CD14-positive monocyte (primary cell): Measurements from ENCODE around the gene NELL1. TPM values are rescaled to one million over a fixed set of nuclear protein-coding genes. Genes with fewer than 3 reads are reported as not detected.

ENCODE experiments used
- DNase-seq, 3 donors: peaks; one replicate each; pipeline ENCODE4 v3.0.0-alpha.2; 2011 to 2022
- H2AFZ ChIP-seq: 2 replicates; pipeline ENCODE4 v1.6.0; 2012; ENCODE audit warnings: mild to moderate bottlenecking, low read depth, low read length, inconsistent platforms; ENCODE audit not compliant: insufficient read depth, poor library complexity, severe bottlenecking
- H3K27ac ChIP-seq, 2 donors: 1 replicate in 1 of 2; 2 replicates in 1 of 2; pipeline ENCODE4 v1.5.1; 2012 to 2013; ENCODE audit warnings: low read length in 2 of 2, control low read depth in 1 of 2, inconsistent platforms in 1 of 2, low read depth in 1 of 2, mild to moderate bottlenecking in 1 of 2
- H3K27me3 ChIP-seq, 2 donors: one replicate each; pipeline versions ENCODE4 v1.6.0 to v1.6.1; 2011 to 2013; ENCODE audit warnings: low read length in 2 of 2; ENCODE audit not compliant: control insufficient read depth in 2 of 2, insufficient read depth in 2 of 2
- H3K36me3 ChIP-seq, 2 donors: replicated peaks in 1 of 2; 1 replicate in 1 of 2; 2 replicates in 1 of 2; pipeline versions ENCODE4 v1.5.1 to v1.6.1; 2012 to 2013; ENCODE audit warnings: low read length in 2 of 2, control low read depth in 1 of 2, inconsistent platforms in 1 of 2, mild to moderate bottlenecking in 1 of 2; ENCODE audit not compliant: insufficient read depth in 2 of 2, control insufficient read depth in 1 of 2
- H3K4me1 ChIP-seq, 2 donors: 1 replicate in 1 of 2; 2 replicates in 1 of 2; pipeline versions ENCODE4 v1.5.1 to v1.6.1; 2012 to 2013; ENCODE audit warnings: low read length in 2 of 2, control low read depth in 1 of 2, inconsistent platforms in 1 of 2, mild to moderate bottlenecking in 1 of 2, moderate library complexity in 1 of 2; ENCODE audit not compliant: insufficient read depth in 2 of 2, control insufficient read depth in 1 of 2
- H3K4me2 ChIP-seq: replicated peaks from 2 replicates; pipeline ENCODE3; 2012; ENCODE audit warnings: low read length, moderate library complexity, mild to moderate bottlenecking; ENCODE audit not compliant: poor library complexity, severe bottlenecking; ENCODE audit errors: extremely low read depth
- H3K4me3 ChIP-seq, 3 experiments: fragments of 200-600 bp in 1 of 3; sonication (generic) in 1 of 3; replicated peaks in 1 of 3; 1 replicate in 2 of 3; 2 replicates in 1 of 3; pipeline ENCODE4 v1.5.1; 2011 to 2013; ENCODE audit warnings: low read length in 3 of 3, mild to moderate bottlenecking in 3 of 3, control low read depth in 2 of 3, low read depth in 2 of 3, inconsistent platforms in 1 of 3, moderate library complexity in 1 of 3
- H3K79me2 ChIP-seq: 2 replicates; pipeline ENCODE4 v1.6.0; 2012; ENCODE audit warnings: mild to moderate bottlenecking, control low read depth, inconsistent platforms, low read length, moderate library complexity; ENCODE audit not compliant: insufficient read depth
- H3K9ac ChIP-seq: 2 replicates; pipeline ENCODE4 v1.6.0; 2017; ENCODE audit warnings: low read length, mild to moderate bottlenecking; ENCODE audit not compliant: insufficient read depth, poor library complexity, severe bottlenecking
- H3K9me3 ChIP-seq, 2 donors: replicated peaks in 1 of 2; 1 replicate in 1 of 2; 2 replicates in 1 of 2; pipeline versions ENCODE4 v1.5.1 to v1.6.1; 2012 to 2013; ENCODE audit warnings: low read length in 2 of 2, control low read depth in 1 of 2; ENCODE audit not compliant: control insufficient read depth in 1 of 2, insufficient read depth in 1 of 2
- H4K20me1 ChIP-seq: 2 replicates; pipeline ENCODE4 v1.6.0; 2012; ENCODE audit warnings: mild to moderate bottlenecking, low read length, control low read depth, moderate library complexity; ENCODE audit not compliant: insufficient read depth
- H3K27ac Mint-ChIP-seq, 7 donors: one replicate each; pipeline ENCODE4 v1.8.0; 2020; ENCODE audit warnings: mild to moderate bottlenecking in 7 of 7, mixed read lengths in 7 of 7, moderate library complexity in 6 of 7, inconsistent platforms in 2 of 7
- H3K27me3 Mint-ChIP-seq, 3 donors: one replicate each; pipeline ENCODE4 v1.8.0; 2021 to 2022; ENCODE audit warnings: low read depth in 3 of 3, mild to moderate bottlenecking in 3 of 3, mixed read lengths in 3 of 3, moderate library complexity in 3 of 3, inconsistent platforms in 1 of 3
- H3K36me3 Mint-ChIP-seq, 2 donors: one replicate each; pipeline ENCODE4 v1.8.0; 2020; ENCODE audit warnings: mixed read lengths in 2 of 2, inconsistent platforms in 1 of 2, mild to moderate bottlenecking in 1 of 2
- H3K4me1 Mint-ChIP-seq: one replicate; pipeline ENCODE4 v1.8.0; 2020; ENCODE audit warnings: mild to moderate bottlenecking, mixed read lengths
- H3K4me3 Mint-ChIP-seq, 2 donors: one replicate each; pipeline ENCODE4 v1.8.0; 2020; ENCODE audit warnings: mild to moderate bottlenecking in 2 of 2, mixed read lengths in 2 of 2, moderate library complexity in 1 of 2
- H3K9me3 Mint-ChIP-seq, 7 donors: one replicate each; pipeline ENCODE4 v1.8.0; 2020 to 2022; ENCODE audit warnings: mixed read lengths in 7 of 7, mild to moderate bottlenecking in 6 of 7, moderate library complexity in 6 of 7, inconsistent platforms in 2 of 7
- CTCF ChIP-seq: fragments of 200-600 bp; IDR thresholded peaks from one replicate; pipeline ENCODE4 v1.8.0; 2022; ENCODE audit warnings: antibody characterized with exemption, mild to moderate bottlenecking
- WGBS: methylation state at CpG from one replicate; pipeline ENCODE4 v1.1.5; 2013; ENCODE audit warnings: missing lambda C conversion rate; ENCODE audit not compliant: insufficient coverage; 5-methylcytosine and 5-hydroxymethylcytosine counted together
- intact Hi-C, 2 donors: fragments of 100-400 bp; cut with micrococcal nuclease; formaldehyde crosslinking; loops; one replicate each; pipeline versions ENCODE4 v1.15.0 to v1.15.1; 2023
- polyA plus RNA-seq, 3 donors: library from polyadenylated mRNA; depleted of rRNA in 1 of 3; unstranded in 2 of 3; stranded (reverse) in 1 of 3; fragments of 300-500 nt in 2 of 3; fragments of >200 nt in 1 of 3; fragmentation: Illumina TruSeq in 2 of 3; gene quantifications; 1 replicate in 2 of 3; 2 replicates in 1 of 3; pipeline ENCODE4 v1.2.3, GENCODE V29; 2012 to 2021

Gene NELL1
- polyA plus RNA-seq, 3 donors, result not detected

GRCh38 chr11:20723366-20723765 lies 54.0 kb downstream of the NELL1 start:
- no peak for DNase-seq
- no peak overlapping the region for H3K4me2 ChIP-seq
- no peaks in the 10 kb centered on the region for H3K79me2 ChIP-seq
- 82% methylated on average over 1 of the region's 1 CpG for WGBS
- H3K4me3 ChIP-seq, result no peak overlapping the region
- H3K36me3 ChIP-seq, result no peaks in the 10 kb centered on the region
- H3K27me3 Mint-ChIP-seq, result no peaks in the 10 kb centered on the region
- no peaks in the 10 kb centered on the region for H4K20me1 ChIP-seq
- H3K27me3 ChIP-seq, result no peaks in the 10 kb centered on the region
- no peak overlapping the region for H3K27ac ChIP-seq
- peaks cover 7 to 12% of the 10 kb centered on the region in 2 donors for H3K9me3 ChIP-seq
- H2AFZ ChIP-seq, result no peak overlapping the region
- H3K4me1 Mint-ChIP-seq, result no peaks in the 10 kb centered on the region
- no peak for TF ChIP-seq CTCF
- H3K4me3 Mint-ChIP-seq, result no peak overlapping the region
- no peak overlapping the region for H3K27ac Mint-ChIP-seq
- no peak overlapping the region for H3K9ac ChIP-seq
- H3K4me1 ChIP-seq, result no peaks in the 10 kb centered on the region
- intact Hi-C loops, result no loop called here
- no peaks in the 10 kb centered on the region for H3K36me3 Mint-ChIP-seq
- H3K9me3 Mint-ChIP-seq, result peaks cover 7 to 19% (median 12%) of the 10 kb centered on the region in 7 donors

GRCh38 chr11:20729597-20730105 lies 60.3 kb downstream of the NELL1 start:
- Histone ChIP-seq H2AFZ (no peak overlapping the region), H3K27me3 (no peaks in the 10 kb centered on the region), H3K4me1 (no peaks in the 10 kb centered on the region), H3K4me3 (no peak overlapping the region), H3K79me2 (no peaks in the 10 kb centered on the region), H3K9ac (no peak overlapping the region), H3K4me2 (no peak overlapping the region), H3K9me3 (peaks cover 0 to 4% of the 10 kb centered on the region in 2 donors), H3K27ac (no peak overlapping the region), H4K20me1 (no peaks in the 10 kb centered on the region), H3K36me3 (no peaks in the 10 kb centered on the region)
- Mint-ChIP-seq H3K27me3 (no peaks in the 10 kb centered on the region), H3K27ac (no peak overlapping the region), H3K9me3 (peaks cover 0 to 10% (median 2%) of the 10 kb centered on the region in 7 donors), H3K4me3 (no peak overlapping the region), H3K36me3 (no peaks in the 10 kb centered on the region), H3K4me1 (no peaks in the 10 kb centered on the region)
- WGBS, result 78% methylated on average over 2 of the region's 4 CpGs
- intact Hi-C loops, result no loop called here
- no peak for TF ChIP-seq CTCF
- no peak for DNase-seq
